Mucosa of rectum (tissue), 2 donors: ENCODE measurements around the gene TGFBR3.
A peak's percentile ranks its signal among the peaks of the same experiment; 100 is the strongest.

ENCODE experiments used
- H3K27ac ChIP-seq, 2 donors: one replicate each; pipeline ENCODE4 v1.7.0; 2013; ENCODE audit warnings: inconsistent platforms in 2 of 2, low read depth in 2 of 2, low read length in 2 of 2
- H3K27me3 ChIP-seq, 2 donors: one replicate each; pipeline ENCODE4 v1.7.0; 2013; ENCODE audit warnings: low read length in 2 of 2; ENCODE audit not compliant: control insufficient read depth in 2 of 2, insufficient read depth in 2 of 2
- H3K36me3 ChIP-seq, 2 donors: one replicate each; pipeline ENCODE4 v1.7.0; 2013; ENCODE audit warnings: low read length in 2 of 2; ENCODE audit not compliant: control insufficient read depth in 2 of 2, insufficient read depth in 2 of 2
- H3K4me1 ChIP-seq, 2 donors: one replicate each; pipeline ENCODE4 v1.7.0; 2013; ENCODE audit warnings: low read length in 2 of 2, mild to moderate bottlenecking in 1 of 2; ENCODE audit not compliant: control insufficient read depth in 2 of 2, insufficient read depth in 2 of 2
- H3K4me3 ChIP-seq, 2 donors: one replicate each; pipeline ENCODE4 v1.7.0; 2013; ENCODE audit warnings: low read length in 2 of 2
- H3K9ac ChIP-seq, 2 donors: one replicate each; pipeline ENCODE4 v1.7.0; 2013; ENCODE audit warnings: low read length in 2 of 2, low read depth in 1 of 2, mild to moderate bottlenecking in 1 of 2
- H3K9me3 ChIP-seq, 2 donors: one replicate each; pipeline ENCODE4 v1.7.0; 2013; ENCODE audit warnings: low read length in 2 of 2; ENCODE audit not compliant: control insufficient read depth in 2 of 2
- donor health status: healthy.
- donor health status: Normal muscosa, but diverticular disease.

TGFBR3 gene

DNA sequence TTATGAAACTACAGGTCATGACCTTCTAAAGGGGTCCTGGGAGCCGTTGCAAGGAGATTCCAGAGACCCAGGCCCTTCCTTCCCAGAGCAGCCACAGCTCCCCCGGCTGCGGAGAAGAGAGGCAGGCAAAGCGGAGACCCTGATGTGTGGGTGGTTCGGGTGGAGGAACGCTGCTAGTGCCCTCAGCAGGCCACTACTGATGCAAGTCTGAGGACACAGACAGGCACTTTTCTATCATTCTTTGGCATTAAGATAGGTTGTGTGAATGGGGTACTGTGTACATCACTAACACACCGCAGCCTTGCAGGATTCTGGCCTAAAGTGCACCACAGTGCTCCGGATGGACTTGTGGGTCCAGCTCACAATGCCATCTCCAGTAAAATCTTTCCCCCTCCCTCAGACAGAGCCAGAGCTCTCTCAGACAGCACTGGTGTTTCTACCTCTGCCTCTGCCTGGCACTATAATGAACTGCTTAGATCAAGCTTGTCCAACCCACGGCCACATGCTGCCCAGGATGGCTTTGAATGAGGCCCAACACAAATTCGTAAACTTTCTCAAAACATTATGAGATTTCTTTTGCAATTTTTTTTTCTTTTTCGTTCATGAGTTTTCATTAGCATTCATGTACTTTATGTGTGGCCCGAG lies 121.4 kb downstream of the TGFBR3 start:
- Histone ChIP-seq H3K9me3 (no peaks in the 10 kb centered on the region), H3K9ac (no peak overlapping the region), H3K36me3 (no peaks in the 10 kb centered on the region), H3K27me3 (no peaks in the 10 kb centered on the region), H3K4me1 (no peaks in the 10 kb centered on the region), H3K4me3 (no peak overlapping the region), H3K27ac (no peak overlapping the region)

DNA sequence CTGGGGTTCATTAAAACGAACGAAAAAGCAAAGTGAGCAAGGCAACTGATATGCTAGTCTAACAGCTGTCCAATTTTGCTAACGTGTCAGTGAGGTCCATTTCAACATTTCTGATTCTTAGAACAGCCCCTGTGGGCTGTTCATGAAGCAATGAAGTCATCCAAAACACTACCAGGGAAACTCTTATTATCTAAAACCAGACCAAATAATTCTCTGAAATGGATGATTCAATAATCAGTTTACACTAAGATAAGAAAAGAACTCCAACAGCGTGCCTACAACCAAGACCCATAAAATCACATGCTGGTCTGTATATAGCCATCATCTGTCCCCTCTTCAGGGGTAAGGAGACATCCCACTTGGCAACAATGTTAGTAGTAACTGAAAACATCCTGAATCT lies 122.7 kb downstream of the TGFBR3 start:
- Histone ChIP-seq H3K9ac (no peak overlapping the region), H3K9me3 (no peaks in the 10 kb centered on the region), H3K4me1 (no peaks in the 10 kb centered on the region), H3K27ac (peak overlapping the region in 1 of 2 donors; percentile 14), H3K27me3 (no peaks in the 10 kb centered on the region), H3K4me3 (no peak overlapping the region), H3K36me3 (no peaks in the 10 kb centered on the region)

DNA sequence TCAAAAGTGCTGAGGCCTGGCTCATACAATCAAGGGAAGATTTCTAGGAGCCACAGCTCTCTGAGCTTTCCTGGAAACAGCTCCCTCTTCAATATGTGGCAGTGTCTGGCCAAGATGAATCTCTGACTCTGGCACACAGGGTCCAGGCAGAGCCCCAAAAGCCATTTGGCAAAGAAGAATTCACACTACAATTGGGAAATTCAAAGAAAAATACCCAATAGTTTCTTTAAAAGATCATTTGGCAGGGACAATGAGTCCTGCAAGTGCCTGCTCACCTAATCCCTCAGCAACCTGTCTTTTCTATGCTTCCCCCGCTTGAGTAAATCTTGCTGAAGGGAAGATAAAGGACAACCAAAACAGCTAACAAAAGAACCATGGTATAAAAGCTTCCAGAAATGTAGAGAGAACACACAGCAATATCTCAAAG lies 124.6 kb downstream of the TGFBR3 start:
- Histone ChIP-seq H3K4me1 (no peaks in the 10 kb centered on the region), H3K27me3 (no peaks in the 10 kb centered on the region), H3K4me3 (no peak overlapping the region), H3K9ac (no peak overlapping the region), H3K9me3 (no peaks in the 10 kb centered on the region), H3K27ac (no peak overlapping the region), H3K36me3 (no peaks in the 10 kb centered on the region)

DNA sequence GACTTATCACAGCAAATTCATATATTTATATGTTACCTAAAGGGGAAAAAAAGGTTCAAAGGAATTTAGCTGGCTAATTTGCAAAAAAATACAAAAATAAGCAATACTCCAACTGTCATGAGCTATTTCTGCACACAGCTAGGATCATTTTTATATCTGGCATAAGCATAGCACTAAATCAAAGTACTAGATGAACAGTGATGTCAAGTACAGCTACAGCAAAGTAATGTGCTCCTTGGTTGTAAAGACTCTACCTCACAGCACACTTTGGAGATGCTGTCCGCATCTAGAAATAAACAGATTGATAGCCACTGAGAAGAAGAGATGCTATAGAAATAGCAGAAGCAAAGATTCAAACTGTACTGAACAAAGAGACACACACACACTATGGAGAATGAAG lies 125.4 kb downstream of the TGFBR3 start:
- Histone ChIP-seq H3K9me3 (no peaks in the 10 kb centered on the region), H3K27ac (no peak overlapping the region), H3K9ac (no peak overlapping the region), H3K27me3 (no peaks in the 10 kb centered on the region), H3K4me3 (no peak overlapping the region), H3K36me3 (no peaks in the 10 kb centered on the region), H3K4me1 (no peaks in the 10 kb centered on the region)

DNA sequence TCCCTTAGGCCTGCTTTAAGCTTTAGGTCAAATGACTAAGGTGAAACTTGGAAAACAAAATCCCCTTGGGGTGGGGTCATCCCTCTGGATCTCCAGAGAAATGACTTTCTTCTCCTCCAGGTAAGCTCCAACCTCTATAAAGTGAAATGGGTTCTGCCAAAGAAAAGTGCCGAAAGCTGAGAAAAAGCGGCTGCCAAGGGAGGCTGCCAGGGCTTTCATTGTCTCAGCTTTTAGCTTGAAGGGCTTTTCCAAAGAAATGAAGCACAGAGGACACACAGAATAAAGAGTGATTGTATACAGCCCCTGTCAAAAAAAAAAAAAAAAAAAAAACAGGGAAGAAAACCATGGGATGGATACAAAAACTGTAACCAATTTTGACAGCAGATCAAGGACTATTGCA lies 126.9 kb downstream of the TGFBR3 start:
- Histone ChIP-seq H3K4me3 (no peak overlapping the region), H3K9me3 (no peaks in the 10 kb centered on the region), H3K36me3 (no peaks in the 10 kb centered on the region), H3K27ac (peak overlapping the region in 1 of 2 donors; percentile 52), H3K4me1 (no peaks in the 10 kb centered on the region), H3K27me3 (no peaks in the 10 kb centered on the region), H3K9ac (no peak overlapping the region)

DNA sequence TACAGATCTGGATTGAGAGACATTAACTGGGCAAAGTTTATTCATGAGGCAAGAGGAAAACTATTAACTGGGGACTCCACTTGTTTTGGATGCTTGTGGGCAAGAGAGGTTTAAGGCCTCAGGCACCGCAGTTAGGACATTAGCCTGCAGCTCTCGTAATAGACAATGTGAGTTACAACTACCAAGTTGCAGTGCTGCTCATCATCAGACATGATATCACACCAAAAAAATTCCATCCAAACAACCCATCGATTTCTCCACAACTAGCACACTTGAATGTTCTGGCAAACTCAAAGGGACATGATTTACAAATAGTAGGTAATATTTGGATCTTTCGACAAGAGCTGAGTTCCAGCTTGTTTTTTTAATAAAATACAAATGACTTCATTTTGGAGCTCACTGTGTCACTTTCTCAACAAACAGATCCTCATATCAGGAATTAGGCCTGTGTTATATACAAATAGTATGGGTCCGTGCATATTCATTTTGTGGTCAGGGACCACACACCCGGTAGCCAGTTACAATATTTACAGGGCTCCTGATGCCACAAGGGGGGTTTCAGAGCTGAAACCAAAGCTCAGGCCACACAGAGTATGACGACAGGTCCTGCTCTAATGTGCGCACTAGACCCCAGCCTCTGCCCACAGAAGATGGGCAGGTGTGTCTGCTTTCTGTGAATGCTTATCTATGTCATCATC lies 128.0 kb downstream of the TGFBR3 start:
- Histone ChIP-seq H3K27me3 (no peaks in the 10 kb centered on the region), H3K9ac (no peak overlapping the region), H3K4me1 (no peaks in the 10 kb centered on the region), H3K9me3 (no peaks in the 10 kb centered on the region), H3K4me3 (no peak overlapping the region), H3K36me3 (no peaks in the 10 kb centered on the region), H3K27ac (peak overlapping the region in 1 of 2 donors; percentile 21)

DNA sequence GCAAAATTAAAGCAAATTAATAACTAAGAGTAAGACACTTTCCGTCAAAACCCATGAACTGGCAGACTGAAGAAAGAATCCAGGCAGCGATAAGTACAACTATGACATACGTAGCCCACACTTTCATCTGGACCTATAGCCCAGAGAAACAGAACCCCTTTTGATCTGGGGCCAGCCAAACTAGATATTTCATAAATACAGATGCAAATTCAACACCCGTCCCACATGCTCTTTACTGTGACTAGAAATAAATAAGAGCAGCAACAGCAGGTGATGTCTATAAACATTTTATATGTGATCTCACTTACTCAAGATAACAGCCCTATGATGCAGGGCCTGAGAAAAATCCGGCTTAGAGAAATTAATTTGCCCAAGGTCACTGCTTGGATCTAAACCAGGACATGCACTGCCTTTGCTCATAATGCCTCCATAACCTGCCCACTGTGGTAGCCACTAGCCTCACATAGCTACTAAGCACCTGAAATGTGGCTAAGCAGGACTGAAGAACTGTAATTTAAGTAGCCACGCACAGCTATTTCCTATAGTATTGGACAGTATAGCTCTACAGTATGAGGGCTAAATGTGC lies 130.2 kb downstream of the TGFBR3 start:
- Histone ChIP-seq H3K4me1 (peaks cover 0 to 2% of the 10 kb centered on the region in 2 donors), H3K9me3 (no peaks in the 10 kb centered on the region), H3K4me3 (no peak overlapping the region), H3K36me3 (no peaks in the 10 kb centered on the region), H3K27me3 (no peaks in the 10 kb centered on the region), H3K27ac (no peak overlapping the region), H3K9ac (no peak overlapping the region)

DNA sequence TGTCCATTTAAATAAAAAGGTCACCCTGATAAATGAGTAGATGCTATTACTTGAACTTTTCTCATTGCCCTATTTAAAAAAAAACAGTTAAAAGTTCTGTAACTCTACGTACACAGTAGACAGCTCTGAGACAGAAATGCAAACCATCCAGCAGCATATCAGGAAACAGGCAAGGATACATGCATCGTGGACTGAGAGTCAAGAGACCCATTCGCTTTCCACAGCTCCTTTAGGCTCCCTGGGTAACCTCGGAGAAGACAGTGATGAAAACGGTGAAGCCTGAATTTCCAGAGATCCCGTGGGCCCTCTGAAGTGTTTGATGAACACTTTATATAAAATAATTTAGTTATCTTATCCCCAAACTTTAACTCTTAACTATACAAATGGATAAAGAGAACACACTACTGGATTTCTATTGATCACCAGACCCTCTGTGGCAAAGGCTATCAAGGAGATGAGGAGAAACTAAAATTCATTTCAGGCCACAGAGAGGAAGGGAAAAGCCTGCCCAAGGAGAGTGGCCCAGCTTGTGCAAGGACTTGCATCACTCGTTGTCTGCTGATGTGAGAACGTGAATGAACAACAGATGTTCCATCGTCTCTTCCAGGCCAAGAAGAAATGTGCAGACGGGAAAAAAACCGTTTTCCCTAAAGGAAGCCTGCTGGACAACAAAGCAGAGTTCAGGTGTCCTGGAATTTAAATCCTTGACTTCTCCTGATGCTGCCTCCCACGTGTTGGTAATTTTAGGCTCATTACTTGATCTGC lies 131.0 kb downstream of the TGFBR3 start:
- Histone ChIP-seq H3K9me3 (no peaks in the 10 kb centered on the region), H3K4me3 (no peak overlapping the region), H3K4me1 (peaks cover 0 to 5% of the 10 kb centered on the region in 2 donors), H3K9ac (no peak overlapping the region), H3K27me3 (no peaks in the 10 kb centered on the region), H3K36me3 (no peaks in the 10 kb centered on the region), H3K27ac (peak overlapping the region in 1 of 2 donors; percentile 13)

DNA sequence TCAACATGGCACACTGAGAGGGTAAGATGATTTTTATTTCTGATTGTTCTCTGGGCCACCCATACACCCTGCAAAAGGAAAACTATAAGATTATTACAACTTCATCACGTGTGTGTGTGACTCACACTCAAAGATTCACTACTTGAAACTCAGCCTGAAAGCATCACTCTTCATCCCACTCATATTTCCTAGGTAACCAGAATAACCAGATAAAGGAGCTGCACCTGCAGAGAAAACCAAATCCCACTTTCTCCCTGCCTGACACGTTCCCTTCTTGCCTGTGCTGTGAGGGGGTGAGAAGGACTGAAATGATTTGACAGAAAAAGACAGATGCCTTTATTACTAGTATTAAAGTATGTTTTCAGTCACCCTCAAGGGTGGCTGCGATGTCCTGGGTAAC lies 131.6 kb downstream of the TGFBR3 start:
- Histone ChIP-seq H3K9ac (no peak overlapping the region), H3K27ac (peak overlapping the region in 1 of 2 donors; percentile 13), H3K4me1 (peaks cover 0 to 5% of the 10 kb centered on the region in 2 donors)

DNA sequence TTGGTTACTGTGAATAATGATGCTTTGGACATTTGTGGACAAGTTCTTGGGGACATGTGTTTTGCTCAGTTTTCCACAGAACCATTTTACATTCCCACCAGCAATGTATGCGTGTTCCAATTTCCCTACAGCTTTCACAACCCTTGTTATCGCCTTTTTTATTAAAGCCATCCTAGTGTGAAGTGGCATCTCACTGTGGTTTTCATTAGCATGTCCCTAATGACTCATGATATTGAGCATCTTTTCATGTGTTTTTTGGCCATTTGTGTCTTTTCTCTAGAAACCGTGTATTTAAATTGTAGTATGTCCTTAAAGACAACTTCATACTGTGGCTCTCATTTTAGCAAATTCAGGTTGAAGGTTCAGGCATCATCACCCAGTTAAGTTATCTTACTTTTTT lies 132.1 kb downstream of the TGFBR3 start:
- H3K4me1 ChIP-seq, result peaks cover 0 to 5% of the 10 kb centered on the region in 2 donors
- H3K9ac ChIP-seq, result no peak overlapping the region
- no peaks in the 10 kb centered on the region for H3K36me3 ChIP-seq
- no peak overlapping the region for H3K4me3 ChIP-seq
- H3K27ac ChIP-seq, result no peak overlapping the region
- H3K27me3 ChIP-seq, result no peaks in the 10 kb centered on the region
- H3K9me3 ChIP-seq, result no peaks in the 10 kb centered on the region

More for the DNA sequence above, 131.6 kb downstream of the TGFBR3 start:
- no peaks in the 10 kb centered on the region for H3K27me3 ChIP-seq
- no peak overlapping the region for H3K4me3 ChIP-seq
- H3K9me3 ChIP-seq, result no peaks in the 10 kb centered on the region
- no peaks in the 10 kb centered on the region for H3K36me3 ChIP-seq
